ENCODE data around the gene CELA1. TPM values are rescaled to one million over a fixed set of nuclear protein-coding genes. Genes with fewer than 3 reads are reported as not detected.

CELA1 gene
- total RNA-seq, 1 donor from 2014 or later: not detected

GRCh38 chr12:51377099-51377984 lies 30.9 kb upstream of the CELA1 start:
- FAIRE-seq: no peak
- DNase-seq (ENCODE audit: low spot score in 2 of 2): peak in 1 of 2 donors; percentile 44

GRCh38 chr12:51374856-51375255 lies 28.4 kb upstream of the CELA1 start:
- DNase-seq (ENCODE audit: low spot score in 2 of 2) (no peak), FAIRE-seq (no peak)

- FAIRE-seq: no peak
- DNase-seq (ENCODE audit: low spot score in 2 of 2): no peak
Measured at GRCh38 chr12:51374361-51374760, 27.9 kb upstream of the CELA1 start.

DNA sequence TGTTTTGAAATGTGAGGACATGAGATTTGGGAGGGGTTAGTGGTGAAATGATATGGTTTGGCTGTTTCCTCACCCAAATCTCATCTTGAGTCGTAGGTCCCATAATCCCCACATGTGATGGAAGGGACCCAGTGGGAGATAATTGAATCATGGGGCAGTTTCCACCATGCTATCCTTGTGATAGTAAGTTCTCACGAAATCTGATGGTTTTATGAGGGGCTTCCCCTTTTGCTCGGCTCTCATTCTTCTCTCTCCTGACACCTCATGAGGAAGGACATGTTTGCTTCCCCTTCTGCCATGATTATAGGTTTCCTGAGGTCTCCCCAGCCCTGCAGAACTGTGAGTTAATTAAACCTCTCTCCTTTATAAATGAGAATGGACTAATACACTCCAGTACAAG lies 26.7 kb upstream of the CELA1 start:
- FAIRE-seq: no peak
- DNase-seq (ENCODE audit: low spot score in 2 of 2): no peak

GRCh38 chr12:51372021-51372420 lies 25.5 kb upstream of the CELA1 start:
- DNase-seq (ENCODE audit: low spot score in 2 of 2) (no peak), FAIRE-seq (no peak)

- FAIRE-seq (no peak), DNase-seq (ENCODE audit: low spot score in 2 of 2) (peak in 1 of 2 donors; percentile 51)
Measured at GRCh38 chr12:51371295-51371953, 24.9 kb upstream of the CELA1 start.

DNA sequence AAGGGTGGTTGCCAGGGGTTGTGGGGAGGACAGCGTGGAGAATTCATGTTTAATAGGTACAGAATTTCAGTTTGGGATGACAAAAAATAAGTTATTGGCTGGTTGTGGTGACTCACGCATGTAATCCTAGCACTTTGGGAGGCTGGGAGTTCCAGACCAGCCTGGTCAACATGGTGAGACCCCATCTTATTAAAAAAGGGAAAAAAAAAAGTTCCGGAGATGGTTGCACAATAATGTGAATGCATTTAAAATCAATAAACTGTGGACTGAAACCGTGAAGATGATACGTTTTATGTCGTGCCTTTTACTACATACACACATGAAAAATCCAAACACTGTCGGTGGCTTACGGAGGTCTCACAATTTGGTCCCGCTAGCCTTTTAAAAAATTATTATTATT lies 24.2 kb upstream of the CELA1 start:
- no peak for FAIRE-seq
- DNase-seq (ENCODE audit: low spot score in 2 of 2): no peak

DNA sequence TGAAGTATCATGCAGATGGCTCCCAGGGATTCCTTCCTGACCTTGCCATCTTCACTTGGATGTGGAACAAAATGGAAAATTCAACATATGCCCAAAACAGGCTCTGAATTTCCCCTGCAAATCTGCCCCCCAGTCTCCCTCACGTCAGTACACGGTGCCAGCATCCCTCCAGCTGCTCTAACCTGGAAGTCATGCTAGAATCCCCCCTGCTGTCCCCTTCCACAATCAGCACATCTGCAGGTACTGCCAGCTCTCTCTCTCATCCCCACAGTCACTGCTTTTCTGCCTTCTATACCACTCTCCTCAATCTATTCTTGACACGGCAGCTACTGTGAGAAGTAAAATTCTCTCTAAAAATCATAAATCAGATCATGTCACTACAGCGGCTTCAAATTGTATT lies 23.1 kb upstream of the CELA1 start:
- FAIRE-seq (no peak), DNase-seq (ENCODE audit: low spot score in 2 of 2) (no peak)

DNA sequence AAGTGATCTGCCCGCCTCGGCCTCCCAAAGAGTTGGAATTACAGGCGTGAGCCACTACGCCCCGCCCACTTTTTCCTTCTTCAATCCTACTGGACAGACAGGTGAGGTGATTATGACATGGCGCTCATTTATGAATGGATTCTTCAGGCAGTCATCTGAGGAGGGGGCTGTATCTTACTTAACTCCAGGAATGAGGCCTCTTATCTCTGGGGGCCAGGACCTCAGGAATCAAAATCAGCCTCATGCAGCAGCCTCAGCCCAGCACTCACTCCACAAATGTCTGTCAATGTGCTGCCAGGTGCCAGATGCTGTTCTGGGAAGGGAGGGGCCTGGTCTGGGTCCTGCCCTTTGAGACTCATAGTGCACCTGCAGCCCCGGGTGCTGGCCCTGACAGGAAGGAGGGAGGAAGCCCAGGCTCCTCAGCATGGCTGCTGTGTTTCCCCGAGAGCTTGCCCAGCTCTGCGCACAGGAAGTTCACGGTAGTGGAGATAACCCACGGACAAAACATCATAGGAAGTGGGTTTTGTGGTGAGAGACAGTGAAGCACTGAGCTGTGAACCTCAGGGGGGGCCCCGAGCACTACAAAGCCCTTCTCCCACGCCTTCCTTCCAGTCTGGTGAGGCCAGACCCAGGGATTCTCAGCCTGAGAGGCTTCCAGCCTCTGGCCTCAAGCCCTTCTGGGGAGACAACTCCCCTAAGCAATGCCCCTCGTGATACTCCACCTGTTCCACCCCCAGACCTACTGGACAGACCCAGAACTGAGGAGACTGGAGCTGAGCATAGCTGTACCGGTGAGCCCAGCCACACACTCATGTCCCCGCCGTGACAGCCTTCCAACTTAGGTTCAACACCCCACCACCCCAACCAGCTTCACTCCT lies 22.4 kb upstream of the CELA1 start:
- FAIRE-seq: no peak
- peak in 1 of 2 donors; percentile 30 for DNase-seq (ENCODE audit: low spot score in 2 of 2)

DNA sequence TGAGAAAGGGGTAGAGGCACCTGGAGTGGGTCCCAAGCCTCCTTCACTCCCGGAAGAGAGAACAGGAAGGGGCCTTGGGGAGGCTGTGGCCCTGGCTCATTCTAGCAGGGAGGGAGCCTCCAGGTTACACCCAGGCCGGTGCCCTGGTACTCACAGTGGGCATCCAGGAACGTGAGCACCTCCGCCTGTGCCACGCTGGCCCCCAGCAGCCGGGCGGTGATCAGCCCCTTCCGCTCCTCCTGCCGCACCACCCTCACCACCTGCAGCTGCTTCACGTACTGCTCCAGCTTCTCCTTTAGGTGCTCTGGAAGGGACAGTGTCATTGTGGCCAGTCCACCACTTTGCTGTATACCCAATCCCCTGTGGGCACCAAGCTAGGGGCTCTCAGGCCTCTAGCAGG lies 18.8 kb upstream of the CELA1 start:
- DNase-seq (ENCODE audit: low spot score in 2 of 2) (no peak), FAIRE-seq (no peak)

GRCh38 chr12:51364001-51364400 lies 17.5 kb upstream of the CELA1 start:
- no peak for DNase-seq (ENCODE audit: low spot score in 2 of 2)
- FAIRE-seq: no peak

DNA sequence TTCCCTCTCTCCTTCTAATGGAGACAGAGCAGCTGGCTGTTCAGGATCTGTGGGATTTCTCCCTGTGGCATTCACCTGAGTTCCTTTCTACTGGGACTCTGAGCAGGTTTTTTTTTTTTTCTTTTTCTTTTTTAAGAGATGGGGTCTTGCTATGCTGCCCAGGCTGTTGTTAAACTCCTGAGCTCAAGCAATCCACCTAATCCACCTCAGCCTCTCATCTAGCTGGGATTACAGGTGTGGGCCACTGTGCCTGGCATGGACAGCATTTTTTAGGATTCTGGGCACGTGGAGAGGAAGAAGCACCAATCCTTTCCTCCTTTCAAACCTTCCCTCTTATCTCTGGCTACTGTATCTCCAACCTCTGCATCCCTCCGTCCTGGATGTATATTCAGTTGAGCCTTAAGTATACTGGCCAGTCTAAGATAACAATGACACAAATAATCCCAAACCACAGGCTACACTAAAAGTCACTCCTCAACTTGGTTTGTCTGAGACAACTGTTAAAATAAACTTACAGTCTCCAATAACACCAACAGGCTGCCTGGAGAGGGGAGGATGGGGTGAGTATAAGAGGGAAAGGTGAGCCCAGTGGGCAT lies 16.4 kb upstream of the CELA1 start:
- FAIRE-seq: no peak
- no peak for DNase-seq (ENCODE audit: low spot score in 2 of 2)

DNA sequence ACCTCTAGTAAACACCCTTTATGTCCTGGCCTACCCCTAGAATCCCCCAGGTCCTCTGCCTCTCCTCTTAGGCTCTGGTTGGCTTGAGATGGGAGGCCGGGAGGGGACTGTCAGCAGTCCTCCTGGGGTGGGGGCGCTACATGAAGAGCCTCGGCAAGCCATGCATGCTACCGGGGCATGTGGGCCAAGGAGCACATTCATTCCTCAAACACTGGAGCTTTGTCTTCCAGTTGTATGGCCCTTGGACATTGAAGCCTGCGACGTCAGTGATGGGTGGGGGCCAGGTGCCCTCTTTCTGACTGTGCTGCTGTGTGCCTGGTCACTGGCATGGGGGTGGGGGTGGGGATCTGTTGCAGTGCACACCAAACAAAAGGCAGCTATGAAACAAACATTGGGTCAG lies 15.8 kb upstream of the CELA1 start:
- FAIRE-seq: no peak
- DNase-seq (ENCODE audit: low spot score in 2 of 2): peak; percentile 57 to 65

DNA sequence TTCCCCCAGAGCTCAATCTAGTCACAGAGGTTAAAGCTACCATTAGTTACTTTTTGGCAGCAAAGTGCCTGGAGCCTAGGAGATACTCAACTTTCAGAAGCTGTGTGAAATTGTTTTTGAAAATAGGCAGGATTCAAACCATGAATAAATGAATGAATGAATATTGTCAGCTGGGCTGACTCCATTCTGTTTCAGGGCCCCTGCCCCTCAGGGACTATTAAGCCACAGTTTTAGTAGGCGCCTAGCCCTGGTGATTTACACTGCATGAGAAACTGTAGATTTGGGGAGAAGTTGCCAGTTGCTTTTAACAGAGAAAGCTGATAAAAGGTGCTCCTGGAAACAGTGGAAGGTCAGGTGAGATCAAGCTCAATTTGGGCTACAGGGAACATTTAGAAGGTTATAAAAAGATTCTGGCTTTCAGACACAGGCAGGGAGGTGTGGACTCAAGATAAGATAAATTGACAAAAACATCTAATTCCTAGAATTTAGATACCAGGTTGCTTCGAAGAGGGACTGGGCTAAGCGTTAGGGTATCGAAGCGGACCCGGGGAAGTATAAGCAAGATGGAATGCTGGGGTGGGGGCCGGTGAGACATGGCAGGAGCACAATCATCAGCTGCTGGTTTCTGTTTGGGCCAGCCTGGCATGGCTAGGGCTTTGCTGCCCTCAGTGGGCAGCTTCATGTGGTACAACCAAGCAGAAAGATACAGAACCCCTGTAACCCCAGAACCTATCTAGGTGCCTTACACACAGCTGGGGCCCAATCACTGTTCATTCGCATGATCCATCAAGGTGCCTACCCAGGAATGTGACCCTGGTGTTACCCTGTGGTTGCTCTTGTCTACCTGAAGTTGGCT lies 14.9 kb upstream of the CELA1 start:
- DNase-seq (ENCODE audit: low spot score in 2 of 2) (no peak), FAIRE-seq (no peak)

- FAIRE-seq: no peak
Measured at GRCh38 chr12:51360315-51360714, 13.8 kb upstream of the CELA1 start.

GRCh38 chr12:51359851-51360250 lies 13.4 kb upstream of the CELA1 start:
- DNase-seq (ENCODE audit: low spot score in 2 of 2) (no peak), FAIRE-seq (no peak)

More at GRCh38 chr12:51360315-51360714, 13.8 kb upstream of the CELA1 start:
- no peak for DNase-seq (ENCODE audit: low spot score in 2 of 2)

GRCh38 chr12:51358496-51358895 lies 12.0 kb upstream of the CELA1 start:
- DNase-seq (ENCODE audit: low spot score in 2 of 2) (no peak), FAIRE-seq (no peak)

GRCh38 chr12:51357374-51358047 lies 11.0 kb upstream of the CELA1 start:
- FAIRE-seq (no peak), DNase-seq (ENCODE audit: low spot score in 2 of 2) (no peak)
